GM23338 (cell line): ENCODE measurements around the gene CPSF4. TPM values are rescaled to one million over a fixed set of nuclear protein-coding genes. Genes with fewer than 3 reads are reported as not detected.
A peak's percentile ranks its signal among the peaks of the same experiment; 100 is the strongest.

Source experiments
- ATAC-seq: fragments of 200-7000 bp; cut with Tn5 transposase; 3 replicates; pipeline ENCODE4 v1.9.1; 2020
- DNase-seq: peaks from one replicate; pipeline ENCODE4 v3.0.0-alpha.2; 2015; ENCODE audit warnings: low spot score
- H2AFZ ChIP-seq: fragments of 200-600 bp; sonication (generic); 2 replicates; pipeline ENCODE4 v1.8.0; 2016; ENCODE audit warnings: antibody characterized with exemption, mild to moderate bottlenecking, moderate library complexity
- H3F3A ChIP-seq: fragments of 200-600 bp; sonication (generic); replicated peaks from 2 replicates; pipeline ENCODE4 v1.8.0; 2017; ENCODE audit warnings: antibody characterized with exemption, mixed run types, low read depth
- H3K27ac ChIP-seq: fragments of 200-600 bp; sonication (generic); 2 replicates; pipeline ENCODE4 v1.6.1; 2016; ENCODE audit warnings: low read depth
- H3K27me3 ChIP-seq: fragments of 200-600 bp; sonication (generic); 2 replicates; pipeline ENCODE4 v1.8.0; 2016; ENCODE audit warnings: mild to moderate bottlenecking, mixed run types, moderate library complexity; ENCODE audit not compliant: insufficient read depth
- H3K36me3 ChIP-seq: fragments of 200-600 bp; sonication (generic); 2 replicates; pipeline ENCODE4 v1.8.0; 2016; ENCODE audit warnings: mild to moderate bottlenecking; ENCODE audit not compliant: insufficient read depth
- H3K4me1 ChIP-seq: fragments of 200-600 bp; sonication (generic); 2 replicates; pipeline ENCODE4 v1.8.0; 2016; ENCODE audit warnings: mild to moderate bottlenecking, moderate library complexity; ENCODE audit not compliant: insufficient read depth
- H3K4me2 ChIP-seq: fragments of 200-600 bp; sonication (generic); 2 replicates; pipeline ENCODE4 v1.7.1; 2017; ENCODE audit warnings: mixed run types
- H3K4me3 ChIP-seq: fragments of 200-600 bp; sonication (generic); 2 replicates; pipeline ENCODE4 v1.6.1; 2016; ENCODE audit warnings: mixed run types
- H3K79me2 ChIP-seq: fragments of 200-600 bp; sonication (generic); replicated peaks from 2 replicates; pipeline ENCODE4 v1.8.0; 2017; ENCODE audit warnings: mild to moderate bottlenecking; ENCODE audit not compliant: insufficient read depth
- H3K9me2 ChIP-seq: fragments of 200-600 bp; sonication (generic); 2 replicates; pipeline ENCODE4 v1.8.0; 2017; ENCODE audit not compliant: insufficient read depth
- H4K20me1 ChIP-seq: fragments of 200-600 bp; sonication (generic); replicated peaks from 2 replicates; pipeline ENCODE4 v1.8.0; 2017; ENCODE audit warnings: mild to moderate bottlenecking; ENCODE audit not compliant: insufficient read depth
- H3K27ac Mint-ChIP-seq: 2 replicates; pipeline ENCODE4 v1.8.0; 2020; ENCODE audit warnings: inconsistent platforms, mild to moderate bottlenecking, moderate library complexity, mixed read lengths
- H3K27me3 Mint-ChIP-seq: 3 replicates; pipeline ENCODE4 v1.8.0; 2022; ENCODE audit warnings: low read depth, mild to moderate bottlenecking, moderate library complexity, mixed read lengths, inconsistent platforms; ENCODE audit not compliant: insufficient read depth, poor library complexity
- H3K36me3 Mint-ChIP-seq: 3 replicates; pipeline ENCODE4 v1.8.0; 2021; ENCODE audit warnings: low read depth, mild to moderate bottlenecking, inconsistent platforms, moderate library complexity, mixed read lengths
- H3K4me1 Mint-ChIP-seq: 3 replicates; pipeline ENCODE4 v1.8.0; 2020; ENCODE audit warnings: mild to moderate bottlenecking, inconsistent platforms, mixed read lengths
- H3K4me3 Mint-ChIP-seq: 3 replicates; pipeline ENCODE4 v1.8.0; 2021; ENCODE audit warnings: moderate library complexity, mild to moderate bottlenecking, inconsistent platforms, mixed read lengths
- H3K9me3 Mint-ChIP-seq: 3 replicates; pipeline ENCODE4 v1.8.0; 2020; ENCODE audit warnings: moderate library complexity, mild to moderate bottlenecking, inconsistent platforms, mixed read lengths
- CREB1 ChIP-seq: fragments of 250-450 bp; sonication (Bioruptor Pico); IDR thresholded peaks from 2 replicates; pipeline ENCODE4 v1.5.0; 2020; ENCODE audit warnings: low read depth, mild to moderate bottlenecking, moderate library complexity
- NANOG ChIP-seq: IDR thresholded peaks from 2 replicates; pipeline ENCODE4 v1.6.1; 2016; ENCODE audit warnings: antibody characterized with exemption, borderline replicate concordance
- POLR2AphosphoS5 ChIP-seq: IDR thresholded peaks from 2 replicates; pipeline ENCODE4 v1.6.1; 2016; ENCODE audit warnings: antibody characterized with exemption, low read depth
- polyA plus RNA-seq: library from polyadenylated mRNA; unstranded; fragments of >200 nt; fragmentation: Nextera tagmentation; extraction: Ambion mirVana; gene quantifications from 2 replicates; pipeline ENCODE4 v1.2.1, GENCODE V29; 2016
- total RNA-seq: library from RNA; depleted of rRNA; stranded (reverse); fragments of >200 nt; shearing (Covaris generic); gene quantifications from 2 replicates; pipeline ENCODE4 v1.2.3, GENCODE V29; 2014
- TF ChIP-seq, protein P1 (sequence below): fragments of 250-450 bp; sonication (Bioruptor Pico); IDR thresholded peaks from 2 replicates; pipeline ENCODE4 v1.5.0; 2020; ENCODE audit warnings: mild to moderate bottlenecking, moderate library complexity
- TF ChIP-seq, protein P2 (sequence below): IDR thresholded peaks from 2 replicates; pipeline ENCODE4 v1.6.1; 2016; ENCODE audit warnings: antibody characterized with exemption
- TF ChIP-seq, protein P3 (sequence below): IDR thresholded peaks from one replicate; pipeline ENCODE4 v1.6.1; 2018; ENCODE audit warnings: antibody characterized with exemption; ENCODE audit not compliant: unreplicated experiment

The CPSF4 gene
- total and polyA plus RNA-seq, 2 experiments from 2014 or later = 34.3 to 93.2 TPM

DNA sequence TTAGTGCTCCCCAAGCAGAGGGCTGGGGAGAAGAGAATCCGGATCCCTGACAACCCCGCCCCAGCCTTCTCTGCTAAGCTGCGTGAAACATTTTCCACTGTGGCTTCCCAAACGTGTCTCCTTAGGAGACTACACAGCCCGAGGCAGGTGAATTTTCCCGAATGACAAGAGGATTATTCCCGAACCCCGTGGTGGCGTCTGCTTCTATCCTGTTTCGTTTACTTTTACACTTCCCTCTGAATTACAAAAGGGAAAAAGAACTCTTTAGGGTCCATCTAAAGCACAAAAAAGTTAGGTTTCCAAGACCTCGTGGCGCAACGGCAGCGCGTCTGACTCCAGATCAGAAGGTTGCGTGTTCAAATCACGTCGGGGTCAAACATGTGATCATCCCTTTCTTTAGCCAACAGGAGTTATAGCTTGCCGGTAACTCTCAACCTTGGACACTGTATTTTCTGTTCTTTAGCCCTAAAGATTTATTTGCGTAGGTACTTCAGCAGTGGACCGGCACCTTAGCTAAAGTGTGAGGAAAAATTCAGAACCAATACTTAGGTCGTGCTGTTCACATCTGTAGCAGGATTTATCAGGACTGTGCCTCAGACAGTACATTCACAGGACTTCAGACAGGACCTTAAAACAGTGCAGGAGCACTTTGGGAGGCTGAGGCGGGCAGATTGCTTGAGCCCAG is 30.8 kb downstream of the CPSF4 start (continued):
- TF ChIP-seq, protein P1, sequence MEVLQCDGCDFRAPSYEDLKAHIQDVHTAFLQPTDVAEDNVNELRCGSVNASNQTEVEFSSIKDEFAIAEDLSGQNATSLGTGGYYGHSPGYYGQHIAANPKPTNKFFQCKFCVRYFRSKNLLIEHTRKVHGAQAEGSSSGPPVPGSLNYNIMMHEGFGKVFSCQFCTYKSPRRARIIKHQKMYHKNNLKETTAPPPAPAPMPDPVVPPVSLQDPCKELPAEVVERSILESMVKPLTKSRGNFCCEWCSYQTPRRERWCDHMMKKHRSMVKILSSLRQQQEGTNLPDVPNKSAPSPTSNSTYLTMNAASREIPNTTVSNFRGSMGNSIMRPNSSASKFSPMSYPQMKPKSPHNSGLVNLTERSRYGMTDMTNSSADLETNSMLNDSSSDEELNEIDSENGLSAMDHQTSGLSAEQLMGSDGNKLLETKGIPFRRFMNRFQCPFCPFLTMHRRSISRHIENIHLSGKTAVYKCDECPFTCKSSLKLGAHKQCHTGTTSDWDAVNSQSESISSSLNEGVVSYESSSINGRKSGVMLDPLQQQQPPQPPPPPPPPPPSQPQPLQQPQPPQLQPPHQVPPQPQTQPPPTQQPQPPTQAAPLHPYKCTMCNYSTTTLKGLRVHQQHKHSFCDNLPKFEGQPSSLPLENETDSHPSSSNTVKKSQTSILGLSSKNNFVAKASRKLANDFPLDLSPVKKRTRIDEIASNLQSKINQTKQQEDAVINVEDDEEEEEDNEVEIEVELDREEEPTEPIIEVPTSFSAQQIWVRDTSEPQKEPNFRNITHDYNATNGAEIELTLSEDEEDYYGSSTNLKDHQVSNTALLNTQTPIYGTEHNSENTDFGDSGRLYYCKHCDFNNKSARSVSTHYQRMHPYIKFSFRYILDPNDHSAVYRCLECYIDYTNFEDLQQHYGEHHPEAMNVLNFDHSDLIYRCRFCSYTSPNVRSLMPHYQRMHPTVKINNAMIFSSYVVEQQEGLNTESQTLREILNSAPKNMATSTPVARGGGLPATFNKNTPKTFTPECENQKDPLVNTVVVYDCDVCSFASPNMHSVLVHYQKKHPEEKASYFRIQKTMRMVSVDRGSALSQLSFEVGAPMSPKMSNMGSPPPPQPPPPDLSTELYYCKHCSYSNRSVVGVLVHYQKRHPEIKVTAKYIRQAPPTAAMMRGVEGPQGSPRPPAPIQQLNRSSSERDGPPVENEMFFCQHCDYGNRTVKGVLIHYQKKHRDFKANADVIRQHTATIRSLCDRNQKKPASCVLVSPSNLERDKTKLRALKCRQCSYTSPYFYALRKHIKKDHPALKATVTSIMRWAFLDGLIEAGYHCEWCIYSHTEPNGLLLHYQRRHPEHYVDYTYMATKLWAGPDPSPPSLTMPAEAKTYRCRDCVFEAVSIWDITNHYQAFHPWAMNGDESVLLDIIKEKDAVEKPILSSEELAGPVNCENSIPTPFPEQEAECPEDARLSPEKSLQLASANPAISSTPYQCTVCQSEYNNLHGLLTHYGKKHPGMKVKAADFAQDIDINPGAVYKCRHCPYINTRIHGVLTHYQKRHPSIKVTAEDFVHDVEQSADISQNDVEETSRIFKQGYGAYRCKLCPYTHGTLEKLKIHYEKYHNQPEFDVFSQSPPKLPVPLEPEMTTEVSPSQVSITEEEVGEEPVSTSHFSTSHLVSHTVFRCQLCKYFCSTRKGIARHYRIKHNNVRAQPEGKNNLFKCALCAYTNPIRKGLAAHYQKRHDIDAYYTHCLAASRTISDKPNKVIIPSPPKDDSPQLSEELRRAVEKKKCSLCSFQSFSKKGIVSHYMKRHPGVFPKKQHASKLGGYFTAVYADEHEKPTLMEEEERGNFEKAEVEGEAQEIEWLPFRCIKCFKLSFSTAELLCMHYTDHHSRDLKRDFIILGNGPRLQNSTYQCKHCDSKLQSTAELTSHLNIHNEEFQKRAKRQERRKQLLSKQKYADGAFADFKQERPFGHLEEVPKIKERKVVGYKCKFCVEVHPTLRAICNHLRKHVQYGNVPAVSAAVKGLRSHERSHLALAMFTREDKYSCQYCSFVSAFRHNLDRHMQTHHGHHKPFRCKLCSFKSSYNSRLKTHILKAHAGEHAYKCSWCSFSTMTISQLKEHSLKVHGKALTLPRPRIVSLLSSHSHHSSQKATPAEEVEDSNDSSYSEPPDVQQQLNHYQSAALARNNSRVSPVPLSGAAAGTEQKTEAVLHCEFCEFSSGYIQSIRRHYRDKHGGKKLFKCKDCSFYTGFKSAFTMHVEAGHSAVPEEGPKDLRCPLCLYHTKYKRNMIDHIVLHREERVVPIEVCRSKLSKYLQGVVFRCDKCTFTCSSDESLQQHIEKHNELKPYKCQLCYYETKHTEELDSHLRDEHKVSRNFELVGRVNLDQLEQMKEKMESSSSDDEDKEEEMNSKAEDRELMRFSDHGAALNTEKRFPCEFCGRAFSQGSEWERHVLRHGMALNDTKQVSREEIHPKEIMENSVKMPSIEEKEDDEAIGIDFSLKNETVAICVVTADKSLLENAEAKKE (CRISPR knock-in tag) = no peak

DNA sequence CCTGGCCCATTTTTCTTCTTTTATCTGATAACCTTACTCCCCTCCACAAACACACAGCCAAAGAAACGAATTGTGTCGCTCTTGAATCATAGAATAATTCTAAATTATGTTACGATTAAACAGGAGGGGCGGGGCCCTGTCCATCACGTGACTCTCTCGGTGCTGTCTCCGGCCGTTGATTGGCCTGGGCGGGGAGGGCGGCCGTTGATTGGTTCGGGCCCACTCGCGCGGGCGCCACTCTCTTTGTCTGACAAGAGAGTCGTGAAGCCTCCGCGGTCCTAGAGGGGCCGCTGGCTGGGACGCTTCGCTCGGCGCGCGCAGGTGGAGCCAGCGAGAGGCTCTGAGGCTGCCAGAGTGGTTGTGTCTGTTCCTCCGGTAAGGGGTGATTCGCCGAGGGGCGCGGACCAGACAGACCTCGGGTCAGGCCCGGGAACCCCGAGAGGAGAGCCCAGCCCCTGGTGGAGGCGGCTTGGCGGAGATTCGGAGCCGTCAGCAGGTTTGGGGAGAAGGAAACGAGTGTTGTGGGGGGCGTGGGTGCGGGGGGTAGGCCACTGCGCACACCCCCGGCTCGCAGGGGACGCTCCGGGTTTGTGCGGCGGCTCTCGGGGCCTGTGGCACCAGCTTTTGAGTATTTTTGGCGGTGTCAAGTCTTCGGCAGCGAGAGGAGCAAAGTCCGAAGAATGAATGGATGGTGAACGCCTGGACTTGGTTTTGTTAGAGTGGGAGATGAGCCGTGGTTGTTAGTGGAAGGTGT is 34.0 kb downstream of the CPSF4 start, which contains the start of gene ZNF789:
ZNF789 (plus strand) TSS at position 330 of the 754 bp plus-strand sequence. CDS start 3,567 bp downstream, outside the sequence.
- TF ChIP-seq, protein P2, sequence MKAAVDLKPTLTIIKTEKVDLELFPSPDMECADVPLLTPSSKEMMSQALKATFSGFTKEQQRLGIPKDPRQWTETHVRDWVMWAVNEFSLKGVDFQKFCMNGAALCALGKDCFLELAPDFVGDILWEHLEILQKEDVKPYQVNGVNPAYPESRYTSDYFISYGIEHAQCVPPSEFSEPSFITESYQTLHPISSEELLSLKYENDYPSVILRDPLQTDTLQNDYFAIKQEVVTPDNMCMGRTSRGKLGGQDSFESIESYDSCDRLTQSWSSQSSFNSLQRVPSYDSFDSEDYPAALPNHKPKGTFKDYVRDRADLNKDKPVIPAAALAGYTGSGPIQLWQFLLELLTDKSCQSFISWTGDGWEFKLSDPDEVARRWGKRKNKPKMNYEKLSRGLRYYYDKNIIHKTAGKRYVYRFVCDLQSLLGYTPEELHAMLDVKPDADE = peak; percentile 62; the same call in 1 of the 2 replicates
- TF ChIP-seq, protein P3, sequence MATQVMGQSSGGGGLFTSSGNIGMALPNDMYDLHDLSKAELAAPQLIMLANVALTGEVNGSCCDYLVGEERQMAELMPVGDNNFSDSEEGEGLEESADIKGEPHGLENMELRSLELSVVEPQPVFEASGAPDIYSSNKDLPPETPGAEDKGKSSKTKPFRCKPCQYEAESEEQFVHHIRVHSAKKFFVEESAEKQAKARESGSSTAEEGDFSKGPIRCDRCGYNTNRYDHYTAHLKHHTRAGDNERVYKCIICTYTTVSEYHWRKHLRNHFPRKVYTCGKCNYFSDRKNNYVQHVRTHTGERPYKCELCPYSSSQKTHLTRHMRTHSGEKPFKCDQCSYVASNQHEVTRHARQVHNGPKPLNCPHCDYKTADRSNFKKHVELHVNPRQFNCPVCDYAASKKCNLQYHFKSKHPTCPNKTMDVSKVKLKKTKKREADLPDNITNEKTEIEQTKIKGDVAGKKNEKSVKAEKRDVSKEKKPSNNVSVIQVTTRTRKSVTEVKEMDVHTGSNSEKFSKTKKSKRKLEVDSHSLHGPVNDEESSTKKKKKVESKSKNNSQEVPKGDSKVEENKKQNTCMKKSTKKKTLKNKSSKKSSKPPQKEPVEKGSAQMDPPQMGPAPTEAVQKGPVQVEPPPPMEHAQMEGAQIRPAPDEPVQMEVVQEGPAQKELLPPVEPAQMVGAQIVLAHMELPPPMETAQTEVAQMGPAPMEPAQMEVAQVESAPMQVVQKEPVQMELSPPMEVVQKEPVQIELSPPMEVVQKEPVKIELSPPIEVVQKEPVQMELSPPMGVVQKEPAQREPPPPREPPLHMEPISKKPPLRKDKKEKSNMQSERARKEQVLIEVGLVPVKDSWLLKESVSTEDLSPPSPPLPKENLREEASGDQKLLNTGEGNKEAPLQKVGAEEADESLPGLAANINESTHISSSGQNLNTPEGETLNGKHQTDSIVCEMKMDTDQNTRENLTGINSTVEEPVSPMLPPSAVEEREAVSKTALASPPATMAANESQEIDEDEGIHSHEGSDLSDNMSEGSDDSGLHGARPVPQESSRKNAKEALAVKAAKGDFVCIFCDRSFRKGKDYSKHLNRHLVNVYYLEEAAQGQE = no peak
- TF ChIP-seq CREB1 (peak; percentile 68), NANOG (peak; percentile 18; the same call in 1 of the 2 replicates), POLR2AphosphoS5 (peak; percentile 79)
- H3F3A ChIP-seq = 0 out of 2 replicates have a peak, but pooled peaks cover 7% of the 10 kb centered on the region
- no peaks in the 10 kb centered on the region for H3K9me2 ChIP-seq
- H3K79me2 ChIP-seq = peaks cover 49% of the 10 kb centered on the region
- DNase-seq (peak; percentile 99), ATAC-seq (peak; percentile 96)
- H3K4me1 ChIP-seq = peaks cover 13% of the 10 kb centered on the region
- H3K27me3 ChIP-seq = no peaks in the 10 kb centered on the region
- Mint-ChIP-seq H3K4me1 (peaks cover 9% of the 10 kb centered on the region; the same call in 2 of the 3 replicates), H3K27me3 (peaks cover 13% of the 10 kb centered on the region), H3K9me3 (peaks cover 2% of the 10 kb centered on the region; the same call in 1 of the 3 replicates), H3K4me3 (peak within 1 kb of the TSS; percentile 97), H3K36me3 (peaks cover 8% of the 10 kb centered on the region), H3K27ac (peak within 1 kb of the TSS; percentile 97)
- no peaks in the 10 kb centered on the region for H3K36me3 ChIP-seq
- H3K4me3 ChIP-seq = peak within 1 kb of the TSS; percentile 95
- peak within 1 kb of the TSS; percentile 96 for H3K4me2 ChIP-seq
- H2AFZ ChIP-seq = peak within 1 kb of the TSS; percentile 61
- peak within 1 kb of the TSS; percentile 94 for H3K27ac ChIP-seq
- peaks cover 6% of the 10 kb centered on the region for H4K20me1 ChIP-seq
